HPDE6-E6E7 (cell line): ENCODE measurements around the gene TSHZ1.
A peak's percentile ranks its signal among the peaks of the same experiment; 100 is the strongest.
"Not testable (repeated sequence)": the region's sequence is repeated elsewhere in the genome, so short reads cannot be mapped to it uniquely, and the experiment has no call there.

Source experiments
- DNase-seq: peaks from one replicate; pipeline ENCODE4 v3.0.0; 2011; ENCODE audit warnings: missing footprints; ENCODE audit errors: extremely low spot score

TSHZ1 gene

GRCh38 chr18:75179819-75180600, 30.6 kb upstream of the TSHZ1 start:
- no peak for DNase-seq

GRCh38 chr18:75183524-75183923, 27.1 kb upstream of the TSHZ1 start:
- DNase-seq = peak; percentile 99

- DNase-seq = no peak
Measured at GRCh38 chr18:75183973-75184493, 26.6 kb upstream of the TSHZ1 start.

- DNase-seq = no peak
Measured at GRCh38 chr18:75185460-75185859, 25.1 kb upstream of the TSHZ1 start.

- DNase-seq = not testable (repeated sequence)
Measured at GRCh38 chr18:75187702-75188101, 22.9 kb upstream of the TSHZ1 start.

- DNase-seq = no peak
Measured at GRCh38 chr18:75189696-75190095, 20.9 kb upstream of the TSHZ1 start.

GRCh38 chr18:75192899-75193298, 17.7 kb upstream of the TSHZ1 start:
- DNase-seq = no peak

- no peak for DNase-seq
Measured at GRCh38 chr18:75198036-75198435, 12.6 kb upstream of the TSHZ1 start.

GRCh38 chr18:75199327-75199726, 11.3 kb upstream of the TSHZ1 start:
- no peak for DNase-seq

GRCh38 chr18:75200071-75200470, 10.5 kb upstream of the TSHZ1 start:
- no peak for DNase-seq

- DNase-seq = no peak
Measured at GRCh38 chr18:75200605-75201280, 9.9 kb upstream of the TSHZ1 start.

GRCh38 chr18:75201282-75202270, 9.0 kb upstream of the TSHZ1 start:
- DNase-seq = no peak

GRCh38 chr18:75202696-75203365, 7.8 kb upstream of the TSHZ1 start:
- DNase-seq = no peak

GRCh38 chr18:75203416-75204268, 7.0 kb upstream of the TSHZ1 start:
- no peak for DNase-seq

- no peak for DNase-seq
Measured at GRCh38 chr18:75204269-75204731, 6.3 kb upstream of the TSHZ1 start.

- DNase-seq = no peak
Measured at GRCh38 chr18:75204732-75205513, 5.7 kb upstream of the TSHZ1 start.

- DNase-seq = no peak
Measured at GRCh38 chr18:75205514-75206132, 5.0 kb upstream of the TSHZ1 start.

- no peak for DNase-seq
Measured at GRCh38 chr18:75206452-75207309, 3.9 kb upstream of the TSHZ1 start.
